GM18526 (cell line): ENCODE measurements around the gene USP31.

Source experiments
- POLR2A ChIP-seq: IDR thresholded peaks from 3 replicates; pipeline ENCODE4 v1.6.1; 2011; ENCODE audit not compliant: insufficient read length; ENCODE audit errors: extremely low read depth

USP31 gene

GRCh38 chr16:23145608-23146007 lies 3.6 kb downstream of the USP31 start:
- TF ChIP-seq POLR2A, result no peak

GRCh38 chr16:23145186-23145585 lies 4.1 kb downstream of the USP31 start:
- no peak for TF ChIP-seq POLR2A

GRCh38 chr16:23143391-23143790 lies 5.9 kb downstream of the USP31 start:
- no peak for TF ChIP-seq POLR2A

GRCh38 chr16:23141959-23142740 lies 7.1 kb downstream of the USP31 start:
- TF ChIP-seq POLR2A, result no peak

- TF ChIP-seq POLR2A, result no peak
Measured at GRCh38 chr16:23141500-23141899, 7.8 kb downstream of the USP31 start.

- no peak for TF ChIP-seq POLR2A
Measured at GRCh38 chr16:23141033-23141432, 8.2 kb downstream of the USP31 start.

GRCh38 chr16:23140107-23140506 lies 9.1 kb downstream of the USP31 start:
- TF ChIP-seq POLR2A, result no peak

GRCh38 chr16:23137818-23138217 lies 11.4 kb downstream of the USP31 start:
- TF ChIP-seq POLR2A, result no peak

GRCh38 chr16:23137256-23137655 lies 12.0 kb downstream of the USP31 start:
- TF ChIP-seq POLR2A, result no peak

- no peak for TF ChIP-seq POLR2A
Measured at GRCh38 chr16:23134274-23134673, 15.0 kb downstream of the USP31 start.

GRCh38 chr16:23132775-23133463 lies 16.3 kb downstream of the USP31 start:
- no peak for TF ChIP-seq POLR2A

- no peak for TF ChIP-seq POLR2A
Measured at GRCh38 chr16:23131931-23132621, 17.2 kb downstream of the USP31 start.

- no peak for TF ChIP-seq POLR2A
Measured at GRCh38 chr16:23131436-23131835, 17.8 kb downstream of the USP31 start.

- TF ChIP-seq POLR2A, result no peak
Measured at GRCh38 chr16:23131036-23131435, 18.2 kb downstream of the USP31 start.

- no peak for TF ChIP-seq POLR2A
Measured at GRCh38 chr16:23129686-23130085, 19.6 kb downstream of the USP31 start.

- TF ChIP-seq POLR2A, result no peak
Measured at GRCh38 chr16:23128056-23128455, 21.2 kb downstream of the USP31 start.
